Umbilical cord (tissue), 2 donors: ENCODE results near the gene MRTFA. TPM values are rescaled to one million over a fixed set of nuclear protein-coding genes. Genes with fewer than 3 reads are reported as not detected.

Experiments
- DNase-seq: peaks from one replicate; pipeline ENCODE4 v3.0.0-alpha.2; 2015; ENCODE audit warnings: low spot score
- total RNA-seq: library from RNA; depleted of rRNA; stranded (reverse); fragments of >200 nt; gene quantifications from one replicate; pipeline ENCODE4 v1.2.3, GENCODE V29; 2014; ENCODE audit warnings: low replicate concordance; ENCODE audit not compliant: insufficient read depth

MRTFA gene
- total RNA-seq, 1 donor from 2014 or later: 85.2 TPM

DNA sequence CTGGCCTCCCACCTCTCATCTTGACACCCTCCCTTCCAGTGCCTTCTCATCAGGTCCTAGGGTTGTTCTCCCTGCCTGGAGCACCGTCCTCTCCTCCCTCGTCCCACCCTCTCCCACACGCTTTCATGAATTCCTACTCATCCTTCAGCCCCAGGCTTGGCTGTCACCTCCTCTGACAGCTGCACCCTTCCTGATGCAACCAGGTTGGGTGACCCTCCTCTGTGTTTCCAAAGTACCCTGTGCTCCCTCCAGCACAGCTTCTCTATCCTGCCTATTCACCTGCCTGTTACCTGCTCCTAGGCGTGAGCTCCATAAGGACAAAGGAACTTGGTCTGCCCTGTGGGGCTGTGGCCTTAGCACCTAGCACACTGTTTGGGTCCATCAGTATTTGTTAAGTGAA is 207.7 kb downstream of the MRTFA start:
- no peak for DNase-seq

DNA sequence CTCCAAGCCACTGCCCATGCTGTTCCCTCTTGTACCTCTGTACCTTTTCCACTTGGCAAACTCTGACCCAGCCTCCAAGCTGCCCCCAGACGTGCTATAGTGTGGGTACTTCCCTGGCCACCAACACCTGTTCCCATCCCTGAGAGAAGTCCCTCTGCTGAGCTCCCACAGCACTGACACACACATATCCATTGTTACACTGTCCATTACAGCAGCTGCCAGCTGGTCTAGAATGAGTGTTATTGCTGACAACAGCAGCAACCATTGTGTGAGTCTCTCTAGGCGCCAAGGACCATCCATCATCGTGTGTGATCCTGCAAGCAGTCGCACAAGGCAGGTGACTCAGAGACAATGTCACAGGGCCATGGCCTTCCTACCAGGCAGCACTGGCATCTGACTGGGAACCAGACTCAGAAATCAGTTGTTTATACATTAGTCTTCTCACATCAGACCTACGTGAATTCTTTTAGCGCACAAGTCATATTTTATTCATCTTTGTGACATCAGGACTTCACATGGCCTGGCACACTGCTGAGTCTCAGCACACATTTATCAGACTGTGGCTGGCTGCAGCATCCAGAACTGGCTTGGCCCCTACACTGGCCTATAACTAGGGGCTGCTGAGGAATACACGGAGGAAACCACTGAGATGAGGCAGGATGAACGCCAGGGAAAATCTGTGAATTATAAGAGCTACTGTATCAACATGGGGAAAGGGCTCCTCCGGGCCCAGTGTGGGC is 209.8 kb downstream of the MRTFA start:
- no peak for DNase-seq

DNA sequence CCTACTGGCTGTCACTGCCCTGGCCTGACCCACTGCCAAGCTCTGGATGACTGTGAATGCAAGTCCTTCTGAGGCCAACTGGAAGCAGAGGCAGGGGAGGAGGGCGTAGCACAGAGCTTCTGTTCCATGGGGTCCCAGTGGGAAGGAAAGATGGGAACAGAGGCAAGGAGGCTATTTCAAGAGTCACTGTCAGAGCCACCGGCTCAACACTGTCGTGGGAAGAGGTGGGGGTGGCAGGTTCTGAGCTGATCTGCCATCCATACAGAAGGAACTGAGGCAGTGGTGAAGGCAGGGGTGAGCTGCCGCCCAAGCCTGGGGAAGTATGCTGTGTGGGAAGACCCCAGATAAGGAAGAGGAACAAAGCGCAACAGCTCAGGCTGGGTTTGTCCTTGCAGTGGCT is 211.4 kb downstream of the MRTFA start:
- DNase-seq: no peak

DNA sequence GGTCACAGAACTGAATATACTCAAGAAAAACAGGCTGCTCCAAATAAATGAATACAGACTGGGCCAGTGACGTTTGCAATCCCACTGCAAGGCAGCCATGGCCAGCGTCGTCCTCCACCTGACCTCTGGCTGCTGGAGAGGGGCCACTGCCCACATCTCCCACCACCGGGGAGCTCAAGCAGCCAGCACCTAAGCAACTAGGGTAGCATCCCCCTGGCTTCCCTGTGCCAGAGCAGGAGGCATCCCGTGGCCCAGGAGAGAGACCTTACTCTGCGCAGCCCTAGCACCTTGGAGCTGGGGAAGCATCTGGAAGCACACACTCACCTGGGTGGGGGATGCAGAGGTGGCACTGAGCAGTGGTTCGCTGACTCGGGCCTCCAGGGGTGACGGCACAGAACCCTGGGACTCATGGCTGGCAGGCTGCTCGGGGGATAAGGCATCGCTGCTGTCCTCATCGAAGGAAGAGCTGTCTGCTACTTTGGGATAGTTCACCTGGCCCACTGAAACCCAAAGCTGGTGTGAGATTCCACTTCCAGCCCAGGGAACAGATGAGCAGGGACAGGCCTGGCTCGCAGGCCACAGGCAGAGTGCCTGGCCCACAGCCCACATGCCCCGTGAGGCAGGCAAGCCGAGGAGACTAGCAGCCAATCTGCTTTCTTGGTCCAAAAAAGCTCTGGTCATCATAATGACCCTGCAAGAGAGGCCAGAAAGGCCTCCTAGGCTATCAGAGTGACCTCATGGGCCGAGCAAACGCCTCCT is 212.5 kb downstream of the MRTFA start:
- DNase-seq: no peak

DNA sequence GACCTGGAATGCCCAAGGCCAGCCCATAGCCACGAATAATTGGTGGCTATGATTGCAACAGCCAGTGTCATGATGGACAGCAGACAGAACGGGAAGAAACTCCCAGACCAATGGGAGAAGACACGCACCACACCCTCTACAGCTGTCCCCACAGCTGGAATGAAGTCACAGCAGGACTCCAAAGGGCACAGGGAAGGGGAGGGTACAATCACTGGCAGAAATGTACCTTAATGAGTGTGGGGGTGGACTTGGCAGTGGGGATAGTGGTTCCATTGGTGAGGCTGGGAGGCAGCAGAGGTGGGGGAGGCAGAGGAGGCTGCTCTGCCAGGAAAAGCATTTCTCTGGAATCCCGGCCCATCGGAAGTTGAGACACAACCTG is 213.2 kb downstream of the MRTFA start:
- no peak for DNase-seq

DNA sequence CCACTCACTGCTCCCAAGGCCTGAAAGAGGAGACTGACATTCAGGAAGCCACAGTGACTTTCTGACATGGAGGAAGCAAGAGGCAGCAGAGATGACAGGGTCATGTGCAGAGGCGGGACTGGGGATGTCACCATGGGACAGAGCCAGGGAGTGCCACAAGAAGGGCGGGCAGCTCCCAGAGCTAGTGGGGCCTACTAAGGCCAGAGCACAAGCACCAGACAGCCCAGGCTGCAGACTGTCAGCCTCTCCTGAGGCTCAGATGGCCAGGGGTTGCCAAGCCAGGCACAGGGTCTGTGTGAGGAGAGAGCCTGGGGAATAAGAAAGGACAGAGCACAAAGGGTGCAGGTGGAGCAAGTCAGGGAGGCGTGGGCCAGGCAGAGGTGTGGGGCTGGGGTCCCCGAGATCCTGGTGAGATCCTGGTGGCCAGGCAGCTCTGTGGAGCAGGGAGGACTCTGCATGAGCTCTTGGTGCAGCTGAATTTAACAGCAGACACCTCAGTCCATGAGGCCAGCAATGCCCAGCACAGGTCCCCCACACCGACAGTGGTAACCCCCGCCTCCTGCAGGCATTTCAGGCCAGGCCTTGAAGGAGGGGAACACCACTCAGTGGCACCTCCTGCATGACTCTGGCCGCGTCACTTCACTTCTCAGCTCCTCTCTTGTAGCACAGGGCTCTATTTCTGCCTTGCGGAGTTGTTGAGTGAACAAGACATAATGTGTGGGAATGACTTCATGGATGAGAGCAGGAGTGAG is 213.8 kb downstream of the MRTFA start:
- no peak for DNase-seq

DNA sequence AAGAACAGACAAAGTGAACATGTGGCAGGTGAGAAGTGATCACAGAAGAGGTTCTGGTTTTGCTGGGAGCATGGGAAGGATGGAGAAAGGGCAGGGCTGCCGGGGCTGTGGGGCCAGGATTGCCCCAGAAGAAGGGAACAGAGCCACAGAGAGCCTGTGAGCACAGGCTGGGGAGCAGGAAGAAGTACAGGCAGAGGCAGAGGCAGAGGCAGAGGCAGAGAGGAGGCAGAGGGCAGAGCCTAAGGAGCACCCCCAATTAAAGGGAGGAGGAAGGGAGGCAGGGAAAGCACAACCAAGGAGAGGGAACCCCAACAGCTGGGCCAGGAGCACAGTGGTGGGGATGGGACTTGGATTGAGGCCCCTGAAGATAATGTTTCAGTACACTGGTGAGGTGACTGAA is 214.6 kb downstream of the MRTFA start:
- DNase-seq: no peak

DNA sequence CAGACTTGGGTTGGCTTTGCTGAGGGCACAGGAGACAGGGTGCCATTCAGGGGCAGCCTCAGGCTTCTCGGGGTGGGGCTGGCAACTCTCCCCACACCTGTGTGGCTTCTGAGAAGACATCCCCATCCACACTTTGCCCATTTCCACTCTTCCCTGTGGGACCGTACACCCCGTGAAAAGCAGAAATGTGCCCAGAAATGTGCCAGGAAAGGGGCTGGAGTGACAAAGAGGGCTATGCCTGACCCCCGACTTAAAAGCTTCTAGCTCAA is 215.5 kb downstream of the MRTFA start:
- no peak for DNase-seq

DNA sequence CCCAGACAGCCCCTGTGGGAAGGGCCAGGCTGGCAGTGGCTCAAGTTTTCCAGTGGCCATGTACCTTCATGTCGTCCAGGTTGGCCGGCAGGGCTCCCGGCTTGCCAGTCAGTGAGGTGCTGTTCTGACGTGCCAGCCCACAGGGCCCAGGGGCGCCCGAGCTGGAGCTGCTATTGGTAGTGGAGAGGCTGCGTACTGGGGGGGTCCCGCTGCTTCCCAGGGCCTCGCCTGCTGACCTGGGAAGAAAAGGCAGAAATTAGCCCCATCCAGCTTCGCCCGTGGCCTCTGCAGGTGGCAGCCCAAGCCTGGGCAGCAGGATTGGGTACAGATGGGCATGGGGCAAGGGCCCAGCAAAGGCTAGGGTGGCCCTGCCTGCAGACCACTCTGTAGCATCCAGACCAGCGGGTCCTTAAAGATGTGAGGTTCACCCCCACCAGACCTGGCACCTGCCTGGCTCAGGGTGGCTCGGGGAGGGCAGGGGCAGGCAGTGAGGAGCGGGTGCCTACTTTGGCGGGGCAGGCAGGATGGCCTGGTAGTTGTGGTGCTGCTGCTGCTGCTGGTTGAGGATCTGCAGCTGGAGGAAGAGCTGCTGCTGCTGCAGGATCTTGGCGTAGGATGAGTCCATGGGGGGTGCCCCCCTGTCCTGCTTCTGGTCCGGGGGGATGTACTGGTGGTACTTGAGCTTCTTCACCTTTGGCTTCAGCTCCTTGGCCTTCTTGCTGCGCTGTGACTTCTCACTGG is 216.0 kb downstream of the MRTFA start:
- no peak for DNase-seq

DNA sequence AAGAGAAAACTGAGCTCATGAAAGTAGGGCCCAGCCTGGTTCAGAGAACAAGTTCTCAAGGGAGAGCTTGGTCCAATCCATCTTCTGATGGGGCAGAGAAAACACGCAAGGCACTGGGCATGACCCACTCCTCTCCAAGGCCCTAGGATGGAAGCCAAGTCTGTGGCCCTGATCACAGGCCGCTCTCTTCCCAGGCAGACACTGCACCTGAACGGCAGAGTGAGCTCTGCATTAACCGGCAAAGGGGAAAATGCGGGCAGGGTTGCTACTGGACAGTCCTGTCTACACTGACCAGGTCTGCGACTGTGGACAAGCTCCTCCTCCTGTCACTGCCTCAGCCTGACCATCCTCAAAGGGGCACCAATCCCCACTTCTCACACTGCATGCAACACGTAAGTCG is 216.8 kb downstream of the MRTFA start:
- no peak for DNase-seq

DNA sequence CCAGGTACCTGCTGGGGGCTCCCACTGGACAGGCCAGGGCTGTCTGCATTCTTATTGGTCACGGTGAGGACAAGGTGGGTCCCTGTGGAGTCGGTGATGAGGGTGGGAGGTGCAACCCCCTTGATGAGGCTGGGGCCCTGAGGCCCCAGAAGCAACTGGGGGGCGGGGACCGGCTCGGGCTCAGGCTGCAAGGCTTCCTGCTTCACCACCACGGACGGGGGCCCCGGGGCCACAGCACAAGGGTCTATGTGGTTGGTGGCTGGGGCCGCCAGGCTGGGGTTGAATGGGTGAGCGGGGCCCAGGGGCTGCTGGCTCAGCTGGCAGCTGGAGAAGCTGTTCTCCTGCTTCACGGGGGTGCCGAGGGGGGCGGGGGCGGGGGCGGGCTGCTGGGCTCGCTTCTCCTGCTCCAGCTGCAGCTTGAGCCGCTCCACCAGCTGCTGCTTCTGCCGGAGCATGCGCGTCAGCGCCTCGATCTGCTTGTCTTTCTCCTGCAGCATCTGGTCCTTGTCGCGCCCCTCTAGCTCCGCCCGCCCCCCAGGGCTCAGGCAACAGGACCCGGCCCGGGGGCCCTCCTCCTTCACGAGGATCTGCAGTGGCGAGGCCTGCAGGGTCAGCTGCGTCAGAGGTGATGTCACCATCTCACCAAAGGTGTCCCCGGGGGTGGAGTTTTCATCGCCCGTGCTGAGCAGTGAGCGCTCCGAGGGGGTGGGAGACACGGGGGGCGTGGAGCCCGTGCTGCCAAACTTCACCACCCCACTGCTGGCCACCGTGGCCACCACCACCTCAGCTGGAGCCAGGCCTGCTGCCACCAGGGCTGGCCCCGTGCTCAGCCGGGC is 217.9 kb downstream of the MRTFA start:
- DNase-seq: no peak

DNA sequence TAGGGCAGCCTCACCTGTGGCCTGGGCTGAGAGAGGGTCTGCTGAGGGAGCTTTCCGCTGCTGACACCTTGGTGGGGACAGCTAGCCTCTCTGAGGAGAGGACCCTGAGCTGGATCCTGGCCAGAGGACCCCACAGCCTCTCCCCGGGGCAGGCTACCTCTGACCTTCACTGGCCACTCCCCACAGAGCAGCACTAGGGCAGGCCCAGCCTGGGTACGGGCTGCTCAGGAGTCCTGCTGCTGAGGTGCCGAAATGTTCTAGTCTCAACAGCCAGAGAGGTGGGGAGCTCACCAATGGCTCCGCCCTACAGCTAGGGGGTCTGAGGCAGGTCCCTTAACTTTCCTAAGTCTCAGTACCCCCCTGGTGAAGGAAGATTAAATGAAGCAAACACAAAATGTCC is 218.6 kb downstream of the MRTFA start:
- DNase-seq: no peak

DNA sequence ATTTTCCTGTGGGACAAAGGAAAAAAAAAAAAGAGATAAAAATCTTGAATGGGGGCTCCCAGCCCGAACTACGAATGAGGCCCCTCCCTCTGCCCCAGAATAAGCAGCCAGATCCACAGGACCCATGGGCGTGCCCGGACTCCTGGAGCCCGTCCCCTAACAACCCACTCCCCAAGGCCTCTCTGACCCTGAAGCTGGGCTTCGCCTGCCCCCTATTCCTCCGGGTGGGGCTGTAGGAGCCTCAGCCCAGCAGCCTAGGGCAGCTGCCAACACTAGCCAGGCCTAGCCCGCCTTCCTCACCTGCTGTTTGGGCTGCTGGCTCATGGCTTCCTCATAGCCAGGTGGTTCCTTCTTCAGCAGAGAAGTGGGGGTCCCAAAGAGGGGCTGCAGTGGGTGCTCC is 219.5 kb downstream of the MRTFA start:
- no peak for DNase-seq

DNA sequence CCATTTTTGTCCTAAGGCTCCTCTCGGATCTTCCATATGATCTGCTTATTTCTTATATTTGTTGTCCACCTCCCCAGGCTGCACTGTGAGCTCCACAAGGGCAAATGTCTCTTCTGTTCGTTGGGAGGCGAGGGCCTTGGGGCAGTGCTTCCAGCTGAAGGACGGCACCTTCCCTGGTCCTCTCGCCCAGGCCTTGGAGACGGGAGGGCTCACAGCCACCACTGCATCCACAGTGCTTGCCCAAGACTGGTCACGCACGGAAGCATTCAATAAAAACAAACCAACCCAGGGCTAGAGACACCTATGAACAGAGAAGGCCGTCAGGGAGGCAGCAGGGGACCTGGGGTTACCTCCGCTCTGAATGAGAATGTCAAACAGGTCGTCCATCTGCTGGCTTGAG is 219.9 kb downstream of the MRTFA start:
- DNase-seq: no peak

DNA sequence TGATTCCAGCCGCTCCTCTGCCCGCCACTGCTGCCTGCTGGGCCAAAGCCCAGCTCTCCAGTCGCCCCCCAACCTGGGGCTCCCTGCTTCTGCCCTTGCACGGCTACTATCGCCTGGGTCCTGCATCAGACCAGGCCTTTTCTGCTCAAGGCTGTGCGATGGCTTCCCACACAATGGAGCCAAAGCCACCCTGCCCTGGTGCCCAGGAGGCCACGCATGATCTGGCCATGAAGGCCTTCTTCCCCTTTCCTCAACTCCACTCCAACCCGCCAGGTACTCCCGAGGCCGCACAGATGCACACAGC is 220.3 kb downstream of the MRTFA start:
- no peak for DNase-seq

DNA sequence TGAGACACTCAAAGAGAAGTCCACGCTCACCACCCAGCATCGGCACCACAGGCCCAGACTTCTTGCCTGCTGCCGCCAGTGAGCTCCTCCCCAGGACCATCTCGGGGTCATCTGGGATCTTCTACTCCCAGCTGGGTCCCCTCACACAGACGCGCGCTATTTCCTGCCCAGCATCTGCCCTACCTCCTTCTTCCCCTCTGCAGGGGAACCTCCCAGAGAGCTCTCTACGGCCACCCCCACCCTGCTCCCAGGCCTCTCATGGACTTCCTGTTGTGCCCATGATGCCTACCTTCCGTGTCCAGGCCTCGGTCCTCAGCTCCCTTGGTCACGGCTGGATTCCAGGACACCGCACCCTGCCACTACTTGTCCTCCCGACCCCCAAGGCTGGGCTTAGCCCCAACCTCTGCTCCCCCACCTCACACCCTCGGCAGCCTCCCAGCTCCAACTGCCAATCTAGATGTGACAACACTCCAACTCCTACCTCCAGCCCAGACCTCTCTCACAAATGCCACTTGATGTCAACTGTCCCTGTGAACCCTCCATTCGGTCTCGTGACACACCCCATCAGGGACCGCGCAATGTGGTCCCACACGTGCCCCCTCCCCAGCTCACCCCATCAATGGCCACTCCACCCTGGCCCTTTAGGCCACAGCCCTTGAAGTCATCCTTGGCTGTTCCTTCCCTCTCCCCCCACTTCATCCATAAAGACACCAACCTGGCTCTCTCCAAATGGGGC is 220.8 kb downstream of the MRTFA start:
- DNase-seq: no peak

DNA sequence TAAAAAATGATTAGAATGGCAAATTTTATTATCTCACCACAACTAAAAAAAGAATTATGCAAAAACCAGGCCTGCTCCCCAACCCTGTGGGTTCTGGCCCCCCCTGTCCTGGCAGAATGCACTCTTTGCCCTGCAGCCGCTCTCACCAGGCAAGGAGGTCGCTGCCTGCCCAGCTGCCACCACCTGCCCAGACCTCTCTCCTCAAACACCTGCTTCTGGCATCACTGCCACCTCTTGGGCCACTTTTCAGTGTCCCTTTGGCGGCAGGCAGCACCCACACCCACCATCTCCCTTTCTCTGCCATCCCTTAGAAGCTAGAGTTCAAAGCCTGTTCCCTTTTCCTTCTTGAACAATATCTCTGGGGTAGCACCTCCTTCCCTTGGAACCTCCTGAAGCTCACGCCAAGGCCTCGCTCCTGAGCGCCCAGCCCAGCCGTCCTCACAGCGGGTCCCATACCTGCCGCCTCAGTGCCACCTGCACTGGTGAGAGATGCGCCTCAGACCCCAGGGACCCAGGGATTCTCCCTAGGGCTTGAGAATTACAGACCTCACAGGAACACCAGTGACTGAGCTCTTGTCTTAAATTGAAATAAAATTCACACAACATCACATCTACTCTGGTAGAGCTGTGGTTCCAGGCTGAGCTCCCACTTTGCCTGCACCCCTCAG is 221.5 kb downstream of the MRTFA start:
- DNase-seq: no peak

DNA sequence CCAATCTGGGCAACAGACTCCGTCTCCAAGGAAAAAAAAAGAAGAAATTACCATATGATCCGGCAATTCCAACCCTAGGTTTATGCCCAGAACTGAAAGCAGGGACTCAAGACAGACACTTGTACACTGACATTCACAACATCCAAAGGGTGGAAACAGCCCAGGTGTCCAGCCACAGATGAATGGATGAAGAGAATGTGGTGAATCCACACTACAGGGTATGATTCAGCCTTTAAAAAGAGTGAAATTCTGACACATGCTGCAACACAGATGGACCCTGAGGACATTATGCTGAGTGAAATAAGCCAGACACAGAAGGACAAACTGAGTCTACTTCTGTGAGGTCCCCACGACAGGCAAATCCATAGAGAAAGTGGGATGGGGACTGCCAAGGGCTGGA is 222.2 kb downstream of the MRTFA start:
- DNase-seq: peak; percentile 12

DNA sequence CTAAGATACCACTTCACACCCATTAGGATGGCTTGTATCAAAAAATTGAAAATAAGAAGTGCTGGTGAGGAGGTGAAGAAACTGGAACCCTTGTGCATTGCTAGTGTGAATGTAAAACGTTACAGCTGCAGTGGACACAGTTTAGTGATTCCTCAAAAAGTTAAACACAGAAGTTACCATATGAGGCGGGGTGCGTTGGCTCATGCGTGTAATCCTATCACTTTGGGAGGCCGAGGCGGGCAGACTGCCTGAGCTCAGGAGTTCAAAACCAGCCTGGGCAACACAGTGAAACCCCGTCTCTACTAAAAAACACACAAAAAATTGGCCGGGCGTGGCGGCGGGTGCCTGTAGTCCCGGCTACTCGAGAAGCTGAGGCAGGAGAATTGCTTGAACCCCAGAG is 222.6 kb downstream of the MRTFA start:
- DNase-seq: no peak

DNA sequence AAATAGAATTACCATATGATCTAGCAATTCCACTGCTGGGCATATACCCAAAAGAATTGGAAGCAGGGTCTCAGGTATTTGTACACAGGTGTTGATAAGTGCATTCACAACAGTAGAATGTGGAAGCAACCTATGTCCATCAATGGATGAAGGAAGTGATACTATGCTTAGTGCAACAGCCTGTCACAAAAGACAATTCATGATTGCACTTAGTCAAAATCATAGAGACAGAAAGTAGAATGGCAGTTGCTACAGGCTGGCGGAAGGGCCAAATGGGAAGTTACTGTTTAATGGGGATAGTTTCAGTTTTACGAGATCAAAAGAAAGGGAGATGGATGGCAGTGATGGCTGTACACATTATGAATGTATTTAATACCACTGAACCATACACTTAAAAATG is 224.1 kb downstream of the MRTFA start:
- no peak for DNase-seq
